HG03066 (cell line): ENCODE results near the gene SAMD14.

Experiments
- ATAC-seq: cut with Tn5 transposase; IDR thresholded peaks from one replicate; pipeline ENCODE4 v1.9.1; 2021; ENCODE audit warnings: low read depth; ENCODE audit not compliant: unreplicated experiment

SAMD14 gene

DNA sequence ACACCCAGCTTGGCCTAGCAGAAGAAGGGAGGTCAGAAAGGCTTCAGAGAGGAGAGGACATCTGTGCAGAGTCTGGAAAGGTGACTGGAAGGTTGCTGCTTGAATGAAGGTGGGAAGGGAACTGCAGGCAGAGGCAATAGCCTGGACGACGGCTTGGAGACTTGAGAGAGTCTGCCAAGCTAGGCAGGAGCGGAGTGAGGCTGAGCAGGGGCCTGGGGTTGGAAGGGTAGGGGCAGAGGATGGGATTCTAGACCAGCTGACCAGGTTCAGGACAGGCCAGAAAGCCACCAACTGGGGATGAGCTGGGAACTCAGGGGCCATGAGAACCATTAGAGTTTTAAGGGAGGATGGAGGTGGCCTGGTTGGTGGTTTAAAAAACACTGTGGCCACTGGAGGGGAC is 35.5 kb upstream of the SAMD14 start:
- no peak for ATAC-seq

GRCh38 chr17:50165066-50165465 is 35.1 kb upstream of the SAMD14 start:
- ATAC-seq = no peak

DNA sequence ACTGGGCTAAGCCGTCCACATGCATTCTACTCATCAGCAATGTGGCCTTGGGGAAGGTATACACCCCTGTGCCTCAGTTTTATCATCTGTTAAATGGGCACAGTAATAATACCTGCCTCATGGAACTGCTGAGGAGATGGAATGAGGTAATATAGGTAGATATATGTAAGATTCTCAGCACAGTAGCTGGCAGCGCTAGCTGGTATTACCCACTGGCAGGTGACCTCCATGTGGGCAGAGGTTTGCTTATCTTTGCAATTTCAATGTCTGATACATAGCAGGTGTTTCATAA is 34.7 kb upstream of the SAMD14 start:
- ATAC-seq = no peak

DNA sequence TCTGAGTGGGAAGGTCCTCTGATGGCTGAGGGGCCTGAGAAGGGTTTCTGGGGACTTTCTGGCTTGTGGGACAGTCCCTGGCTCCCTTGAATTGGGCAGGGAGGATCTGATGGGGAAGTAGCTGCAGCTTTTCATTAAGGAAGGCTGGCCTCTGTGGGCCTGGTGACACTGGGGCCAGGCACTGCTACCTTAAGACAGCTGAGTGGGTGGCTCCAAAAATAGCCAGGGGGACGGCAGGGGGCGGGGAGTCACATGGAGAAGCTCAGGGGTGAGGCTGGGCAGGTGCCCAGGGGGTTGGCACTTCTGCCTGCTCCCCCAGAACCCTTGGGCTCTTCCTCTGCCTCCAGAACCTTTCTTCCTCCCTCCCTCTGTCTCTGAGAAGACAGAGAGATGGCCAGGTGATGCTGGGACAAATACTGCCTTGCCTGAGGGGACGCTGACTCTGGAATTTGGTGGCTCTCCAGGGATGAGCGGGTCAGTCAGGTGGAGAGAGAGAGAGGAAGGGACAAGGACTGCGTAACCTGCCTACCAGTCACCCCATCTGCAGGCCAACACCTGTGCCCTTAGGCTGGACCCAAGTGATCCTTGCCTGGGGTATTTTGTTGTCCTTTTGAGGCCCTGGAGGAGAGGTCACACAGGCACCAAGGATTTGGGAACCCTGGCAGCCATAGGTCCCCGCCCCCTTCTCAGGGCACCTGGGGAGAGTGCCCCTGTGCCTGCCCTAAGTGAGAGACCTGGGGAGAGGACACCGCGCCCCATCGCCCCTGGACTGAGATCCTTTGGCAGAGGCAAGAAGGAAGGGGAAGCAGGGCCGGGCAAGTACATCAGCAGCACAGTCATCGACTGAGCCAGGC is 34.1 kb upstream of the SAMD14 start:
- ATAC-seq = no peak

DNA sequence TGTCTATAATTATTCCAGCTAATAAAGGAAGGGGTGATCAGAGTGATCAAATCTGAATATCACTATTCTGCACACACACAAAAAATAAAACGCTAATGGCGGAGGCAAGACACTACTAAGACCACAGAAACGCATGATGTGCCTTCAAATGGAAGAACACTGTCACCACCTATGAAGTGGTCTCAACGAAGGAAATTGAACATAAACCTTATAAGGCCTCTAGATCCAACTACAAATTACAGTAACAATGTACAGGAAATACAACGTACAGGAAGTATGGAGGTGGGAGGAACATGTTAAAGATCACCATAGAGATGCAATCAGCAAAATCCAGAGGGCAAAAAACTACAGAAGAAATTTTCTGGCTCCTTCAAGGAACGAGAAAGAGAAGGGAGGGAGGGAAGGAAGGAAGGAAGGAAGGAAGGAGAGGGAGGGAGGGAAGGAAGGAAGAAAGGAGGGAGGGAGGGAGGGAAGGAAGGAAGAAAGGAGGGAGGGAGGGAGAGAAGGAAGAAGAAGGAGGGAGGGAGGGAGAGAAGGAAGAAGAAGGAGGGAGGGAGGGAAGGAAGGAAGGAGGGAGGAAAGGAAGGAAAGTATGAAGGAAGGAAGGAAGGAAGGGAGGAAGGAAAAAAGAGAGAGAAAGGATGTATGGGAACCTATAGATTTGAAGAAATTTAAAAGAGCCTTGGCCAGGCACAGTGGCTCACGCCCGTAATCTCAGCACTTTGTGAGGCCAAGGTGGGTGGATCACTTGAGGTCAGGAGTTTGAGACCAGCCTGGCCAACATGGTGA is 32.7 kb upstream of the SAMD14 start:
- no peak for ATAC-seq

GRCh38 chr17:50161911-50162288 is 31.9 kb upstream of the SAMD14 start:
- ATAC-seq = no peak

- peak; percentile 82 for ATAC-seq
Observed at GRCh38 chr17:50161023-50161910, 31.3 kb upstream of the SAMD14 start.

GRCh38 chr17:50157891-50158290 is 27.9 kb upstream of the SAMD14 start:
- ATAC-seq = no peak

DNA sequence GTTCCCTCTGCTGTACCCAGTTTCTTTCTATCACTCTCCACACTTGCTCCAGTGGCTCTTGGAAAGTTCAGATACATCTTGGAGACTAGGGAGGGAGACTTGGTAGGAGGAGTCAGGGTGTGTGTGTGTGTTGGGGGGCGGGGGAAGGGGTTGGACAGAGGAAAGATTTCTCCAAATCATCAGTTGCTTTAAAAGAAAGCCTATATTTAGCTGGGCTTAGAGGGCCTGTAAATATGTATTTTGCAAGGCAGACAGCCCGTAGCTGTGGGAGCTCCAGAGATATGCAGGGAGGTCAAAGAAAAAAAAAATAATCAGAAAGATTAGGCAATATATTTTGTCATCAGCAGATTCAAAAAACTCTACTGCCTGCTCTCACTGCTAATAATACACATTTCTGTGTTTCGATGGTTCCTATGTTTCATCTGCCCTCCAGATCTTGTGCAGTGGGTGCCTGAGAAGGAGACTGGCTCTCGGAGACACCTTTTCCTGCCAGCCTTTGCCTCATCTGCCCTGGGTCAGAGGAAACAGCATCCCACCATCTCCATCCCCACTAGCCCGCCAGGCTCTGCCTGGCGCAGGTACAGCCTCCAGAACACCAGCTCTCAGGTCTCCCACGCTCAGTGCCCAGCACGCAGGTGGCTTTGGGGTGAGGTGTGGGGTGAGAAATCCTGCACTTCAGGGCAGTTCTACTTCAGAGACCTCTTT is 25.3 kb upstream of the SAMD14 start:
- no peak for ATAC-seq

DNA sequence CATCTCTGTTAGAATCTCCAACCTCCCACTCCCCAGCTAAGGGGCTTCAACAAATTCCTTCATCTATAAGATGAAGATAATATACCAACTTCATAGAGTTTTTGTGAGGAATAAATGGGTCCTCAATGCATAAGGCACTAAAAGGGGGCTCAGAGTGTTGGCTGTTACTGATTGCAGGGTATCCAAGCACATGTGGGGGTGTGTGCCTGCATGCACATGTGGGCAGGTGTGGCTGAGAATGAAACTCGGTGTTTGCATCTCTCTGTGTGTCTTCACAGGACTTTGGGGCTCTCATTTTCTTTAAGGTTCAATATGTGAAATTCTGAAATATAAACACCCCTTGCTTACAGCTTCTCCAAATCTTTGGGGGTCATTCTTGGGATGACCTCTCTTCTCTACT is 24.6 kb upstream of the SAMD14 start:
- ATAC-seq = no peak

DNA sequence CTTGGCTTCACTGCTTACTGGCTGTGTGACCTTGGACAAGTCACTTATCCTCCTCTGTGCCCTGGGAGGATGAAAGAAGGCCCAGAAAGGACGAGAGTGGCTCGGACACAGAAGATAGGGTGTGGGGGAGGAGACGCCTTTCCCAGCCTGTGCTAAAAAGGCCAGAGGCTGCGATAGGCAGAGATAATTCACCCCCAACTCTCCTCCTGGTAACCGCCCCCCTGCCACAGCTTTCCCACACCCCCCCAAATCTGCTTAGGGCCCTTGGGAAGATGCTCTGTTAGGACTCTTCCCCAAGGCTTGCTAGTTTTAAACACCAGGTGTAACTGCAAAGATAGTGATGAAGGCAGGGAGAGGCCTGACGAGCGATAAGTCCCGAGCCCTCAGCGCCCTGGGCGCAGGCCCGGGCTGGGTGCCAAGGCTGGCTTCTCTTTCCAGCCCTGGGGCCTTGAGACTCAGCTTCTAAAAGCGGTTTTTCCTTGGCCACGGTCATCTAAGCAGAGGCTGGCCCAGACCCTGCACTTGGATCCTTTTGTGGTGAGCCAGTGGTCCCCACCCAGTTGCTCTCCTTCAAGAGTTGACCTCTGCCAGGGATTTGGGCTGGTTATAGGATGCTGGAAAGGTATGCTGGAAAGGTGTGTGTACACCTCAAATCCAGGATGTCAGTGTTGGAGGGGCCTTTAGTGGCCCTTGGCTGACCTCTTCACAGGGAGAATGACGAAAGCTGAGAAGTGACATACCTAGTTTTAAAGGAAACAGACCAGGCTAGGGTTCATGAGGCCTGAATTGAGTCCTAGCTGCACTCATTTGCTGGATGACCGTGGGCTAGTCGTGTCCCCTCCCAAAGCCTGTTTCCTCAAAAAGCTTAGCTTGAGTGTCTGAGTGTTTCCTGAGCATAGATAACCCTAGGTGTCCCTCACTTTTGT is 24.0 kb upstream of the SAMD14 start:
- no peak for ATAC-seq

GRCh38 chr17:50152736-50153135 is 22.8 kb upstream of the SAMD14 start:
- no peak for ATAC-seq

- ATAC-seq = peak; percentile 36
Observed at GRCh38 chr17:50151937-50152547, 22.1 kb upstream of the SAMD14 start.

- peak; percentile 3 for ATAC-seq
Observed at GRCh38 chr17:50151041-50151936, 21.3 kb upstream of the SAMD14 start.

- no peak for ATAC-seq
Observed at GRCh38 chr17:50150354-50151040, 20.5 kb upstream of the SAMD14 start, which contains the start of gene PPP1R9B. Gene PPP1R9B (minus strand): TSS chr17:50150677. CDS start chr17:50150513, 164 bp downstream.

DNA sequence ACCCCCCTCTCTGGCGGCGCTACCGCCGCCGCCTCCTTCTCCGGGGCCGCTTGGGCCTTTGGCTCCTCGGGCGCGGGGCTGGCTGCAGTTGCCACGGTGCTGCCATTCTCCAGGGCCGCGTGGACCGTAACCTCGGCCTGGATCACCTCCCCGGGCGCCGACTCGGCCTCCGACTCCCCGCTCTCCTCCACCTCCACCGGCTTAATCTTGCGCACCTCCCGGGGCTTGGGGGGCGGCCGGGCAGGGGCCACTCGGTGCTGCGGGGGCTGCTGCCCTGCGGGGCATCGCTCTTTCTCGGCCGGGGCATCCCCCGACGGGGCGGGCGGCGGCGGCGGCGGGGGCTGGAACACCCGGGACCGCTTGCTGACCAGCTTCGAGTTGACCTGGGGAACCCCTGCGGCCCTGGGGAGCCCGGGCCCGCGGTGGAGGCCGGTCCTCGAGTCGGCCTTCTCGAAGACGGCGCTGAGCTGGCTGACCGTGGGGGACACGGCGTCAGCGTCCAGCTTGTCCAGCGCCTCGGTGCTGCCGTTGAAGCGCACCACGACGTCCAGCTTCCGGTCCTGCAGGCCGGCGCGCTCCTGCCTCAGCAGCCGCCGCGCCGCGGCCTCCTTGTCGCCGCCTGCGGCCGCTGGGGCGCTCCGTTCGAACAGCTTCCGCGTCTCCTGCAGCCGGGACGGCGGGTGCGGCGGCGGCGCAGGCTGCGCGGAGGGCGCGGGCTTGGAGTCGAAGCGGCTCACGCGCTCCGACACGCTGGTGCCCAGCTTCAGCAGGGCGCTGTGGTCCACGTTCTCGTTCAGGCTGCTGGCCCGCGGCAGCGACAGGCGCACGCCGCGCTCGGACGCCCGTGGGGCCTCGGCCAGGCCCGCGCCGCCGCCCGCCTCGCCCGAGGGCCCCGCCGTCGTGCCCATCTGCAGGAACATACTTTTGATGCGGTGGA is 19.7 kb upstream of the SAMD14 start:
- no peak for ATAC-seq
